SK-N-SH (cell line): Measurements from ENCODE around the gene ARHGEF4. TPM values are rescaled to one million over a fixed set of nuclear protein-coding genes. Genes with fewer than 3 reads are reported as not detected.

Experiments used
- CTCF ChIA-PET: fragments of 300-600, 350-600 bp; formaldehyde crosslinking; extraction: SDS; loops from one replicate; lab custom pipeline; 2021; lab: Yijun Ruan, JAX
- POLR2A ChIA-PET: fragments of 350-600 bp; sonication (Branson Sonifier 250); formaldehyde crosslinking; extraction: SDS; loops from one replicate; lab custom pipeline; 2020; ENCODE audit warnings: antibody characterized with exemption, inconsistent platforms; lab: Yijun Ruan, JAX
- DNase-seq: peaks from one replicate; pipeline ENCODE4 v3.0.0; 2012
- H2AFZ ChIP-seq: fragments of 200-600 bp; sonication (generic); 2 replicates; pipeline ENCODE4 v1.8.1; 2016; ENCODE audit warnings: antibody characterized with exemption, mild to moderate bottlenecking, low read depth
- H3F3A ChIP-seq: fragments of 200-600 bp; sonication (generic); replicated peaks from 2 replicates; pipeline ENCODE3; 2016; ENCODE audit warnings: antibody characterized with exemption, mild to moderate bottlenecking; ENCODE audit not compliant: insufficient read depth
- H3K27ac ChIP-seq, 2 experiments: fragments of 200-500 bp in 1 of 2; fragments of 200-600 bp in 1 of 2; sonication (Bioruptor generic) in 1 of 2; sonication (generic), shearing (Covaris generic) in 1 of 2; 2 replicates each; pipeline versions ENCODE4 v1.5.1 to v1.6.1; 2014 to 2016; ENCODE audit warnings: low read depth in 2 of 2, inconsistent platforms in 1 of 2, low read length in 1 of 2, mild to moderate bottlenecking in 1 of 2, mixed read lengths in 1 of 2
- H3K27me3 ChIP-seq: fragments of 200-600 bp; sonication (generic), shearing (Covaris generic); 2 replicates; pipeline ENCODE4 v1.6.1; 2016; ENCODE audit warnings: mixed run types; ENCODE audit not compliant: insufficient read depth
- H3K36me3 ChIP-seq, 2 experiments: fragments of 200-500 bp in 1 of 2; fragments of 200-600 bp in 1 of 2; sonication (Bioruptor generic) in 1 of 2; sonication (generic) in 1 of 2; replicated peaks in 1 of 2; 2 replicates each; pipeline versions ENCODE3 to v1.5.1; 2014 to 2016; ENCODE audit warnings: low read length in 1 of 2, mild to moderate bottlenecking in 1 of 2; ENCODE audit not compliant: insufficient read depth in 2 of 2, control insufficient read depth in 1 of 2
- H3K4me1 ChIP-seq, 2 experiments: fragments of 200-500 bp in 1 of 2; fragments of 200-600 bp in 1 of 2; sonication (Bioruptor generic) in 1 of 2; sonication (generic), shearing (Covaris generic) in 1 of 2; 2 replicates each; pipeline versions ENCODE4 v1.5.1 to v1.6.1; 2014 to 2016; ENCODE audit warnings: low read depth in 1 of 2, low read length in 1 of 2, mixed run types in 1 of 2; ENCODE audit not compliant: insufficient read depth in 2 of 2, control insufficient read depth in 1 of 2
- H3K4me2 ChIP-seq: fragments of 200-600 bp; sonication (generic), shearing (Covaris generic); 2 replicates; pipeline ENCODE4 v1.6.1; 2017; ENCODE audit warnings: mixed run types
- H3K4me3 ChIP-seq, 2 experiments: fragments of 200-500 bp in 1 of 2; fragments of 200-600 bp in 1 of 2; sonication (Bioruptor generic) in 1 of 2; sonication (generic), shearing (Covaris generic) in 1 of 2; 2 replicates each; pipeline versions ENCODE4 v1.5.1 to v1.8.1; 2014 to 2016; ENCODE audit warnings: low read depth in 2 of 2, inconsistent platforms in 1 of 2, low read length in 1 of 2, mild to moderate bottlenecking in 1 of 2, mixed read lengths in 1 of 2, moderate library complexity in 1 of 2
- H3K79me2 ChIP-seq: fragments of 200-600 bp; sonication (generic); 2 replicates; pipeline ENCODE4 v1.8.1; 2017; ENCODE audit warnings: mild to moderate bottlenecking; ENCODE audit not compliant: insufficient read depth
- H3K9ac ChIP-seq: fragments of 200-600 bp; sonication (generic); 2 replicates; pipeline ENCODE4 v1.6.1; 2017; ENCODE audit warnings: mixed run types
- H3K9me2 ChIP-seq: fragments of 200-600 bp; sonication (generic); 2 replicates; pipeline ENCODE4 v1.6.1; 2017; ENCODE audit warnings: mixed run types
- H3K9me3 ChIP-seq: fragments of 200-600 bp; sonication (generic); 2 replicates; pipeline ENCODE4 v1.6.1; 2017; ENCODE audit warnings: mixed run types, mild to moderate bottlenecking, moderate library complexity
- H4K20me1 ChIP-seq: fragments of 200-600 bp; sonication (generic); 2 replicates; pipeline ENCODE4 v1.6.1; 2017; ENCODE audit warnings: mild to moderate bottlenecking, mixed run types; ENCODE audit not compliant: insufficient read depth
- FOXM1 ChIP-seq: IDR thresholded peaks from 2 replicates; pipeline ENCODE4 v1.4.0; 2012; ENCODE audit warnings: low read depth, mild to moderate bottlenecking
- JUND ChIP-seq: IDR thresholded peaks from 2 replicates; pipeline ENCODE4 v1.4.0; 2012
- MXI1 ChIP-seq: IDR thresholded peaks from 2 replicates; pipeline ENCODE4 v1.6.1; 2012; ENCODE audit warnings: mild to moderate bottlenecking, low read depth, low read length, improper control_type of control experiment
- NRF1 ChIP-seq: IDR thresholded peaks from 2 replicates; pipeline ENCODE4 v1.6.1; 2012; ENCODE audit warnings: low read depth, mild to moderate bottlenecking, low read length
- POLR2AphosphoS5 ChIP-seq: IDR thresholded peaks from 2 replicates; pipeline ENCODE4 v1.6.1; 2012; ENCODE audit warnings: low read depth, low read length
- RCOR1 ChIP-seq: fragments of 150-350 bp; IDR thresholded peaks from 2 replicates; pipeline ENCODE4 v1.6.1; 2017; ENCODE audit warnings: antibody characterized with exemption, low read length
- RFX5 ChIP-seq: IDR thresholded peaks from 2 replicates; pipeline ENCODE4 v1.6.1; 2012; ENCODE audit warnings: mild to moderate bottlenecking, improper control_type of control experiment, low read length
- RXRA ChIP-seq: IDR thresholded peaks from 2 replicates; pipeline ENCODE4 v1.4.0; 2012; ENCODE audit warnings: low read depth, mild to moderate bottlenecking, borderline replicate concordance
- SMC3 ChIP-seq: IDR thresholded peaks from 2 replicates; pipeline ENCODE4 v1.6.1; 2012; ENCODE audit warnings: low read depth, low read length, improper control_type of control experiment
- TEAD4 ChIP-seq: IDR thresholded peaks from 2 replicates; pipeline ENCODE4 v1.4.0; 2012; ENCODE audit warnings: mild to moderate bottlenecking, borderline replicate concordance; ENCODE audit not compliant: insufficient read depth
- WGBS: methylation state at CpG from one replicate; pipeline ENCODE4 v1.1.6; 2017; ENCODE audit warnings: low lambda C conversion rate; 5-methylcytosine and 5-hydroxymethylcytosine counted together
- polyA plus RNA-seq, 3 experiments: library from polyadenylated mRNA; depleted of rRNA; stranded (reverse); fragments of >200 nt; gene quantifications; 2 replicates each; pipeline ENCODE4 v1.2.3, GENCODE V29; 2012
- TF ChIP-seq, protein P1 (sequence below): IDR thresholded peaks from 2 replicates; pipeline ENCODE4; 2012
- TF ChIP-seq, protein P2 (sequence below): fragments of 150-350 bp; IDR thresholded peaks from 2 replicates; pipeline ENCODE4 v1.6.1; 2017; ENCODE audit warnings: antibody characterized with exemption, low read length, low read depth, borderline replicate concordance
- TF ChIP-seq, protein P3 (sequence below): fragments of 150-350 bp; IDR thresholded peaks from 2 replicates; pipeline ENCODE4 v1.6.1; 2016; ENCODE audit warnings: mild to moderate bottlenecking, low read depth, low read length

The ARHGEF4 gene
- polyA plus RNA-seq, 1 of the 3 experiments (the other 2 are of a cell fraction), result 2.3 TPM

DNA sequence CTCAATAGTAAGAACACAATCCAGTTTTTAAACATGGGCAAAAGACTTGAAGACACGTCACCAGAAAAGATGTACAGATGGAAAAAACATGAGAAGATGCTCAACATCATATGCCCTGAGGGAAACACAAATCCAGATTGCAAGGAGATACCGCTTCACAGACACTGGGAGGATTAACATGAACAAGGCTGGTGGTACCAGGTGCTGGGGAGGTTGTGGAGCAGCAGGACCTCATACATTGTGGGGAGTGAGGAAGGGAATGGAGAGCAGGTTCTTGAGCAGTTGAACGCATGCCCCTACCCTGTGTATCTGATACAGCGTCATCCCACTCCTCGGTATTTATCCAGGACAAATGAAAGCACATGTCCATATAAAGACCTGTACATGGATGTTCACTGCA lies 72.1 kb downstream of the ARHGEF4 start:
- no peaks in the 10 kb centered on the region; a peak in 1 of 4 replicates for H3K4me1 ChIP-seq
- H3K9me2 ChIP-seq, result no peaks in the 10 kb centered on the region
- H3K9me3 ChIP-seq, result no peaks in the 10 kb centered on the region
- no peaks in the 10 kb centered on the region; the same call in 1 of the 2 replicates for H3K27me3 ChIP-seq
- DNase-seq, result no peak
- TF ChIP-seq, protein P1, sequence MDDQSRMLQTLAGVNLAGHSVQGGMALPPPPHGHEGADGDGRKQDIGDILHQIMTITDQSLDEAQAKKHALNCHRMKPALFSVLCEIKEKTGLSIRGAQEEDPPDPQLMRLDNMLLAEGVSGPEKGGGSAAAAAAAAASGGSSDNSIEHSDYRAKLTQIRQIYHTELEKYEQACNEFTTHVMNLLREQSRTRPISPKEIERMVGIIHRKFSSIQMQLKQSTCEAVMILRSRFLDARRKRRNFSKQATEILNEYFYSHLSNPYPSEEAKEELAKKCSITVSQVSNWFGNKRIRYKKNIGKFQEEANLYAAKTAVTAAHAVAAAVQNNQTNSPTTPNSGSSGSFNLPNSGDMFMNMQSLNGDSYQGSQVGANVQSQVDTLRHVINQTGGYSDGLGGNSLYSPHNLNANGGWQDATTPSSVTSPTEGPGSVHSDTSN, result no peak
- TF ChIP-seq FOXM1 (no peak), SMC3 (no peak), RXRA (no peak), RFX5 (no peak), TEAD4 (no peak), RCOR1 (no peak), POLR2AphosphoS5 (no peak), MXI1 (no peak), NRF1 (no peak)
- TF ChIP-seq, protein P2, sequence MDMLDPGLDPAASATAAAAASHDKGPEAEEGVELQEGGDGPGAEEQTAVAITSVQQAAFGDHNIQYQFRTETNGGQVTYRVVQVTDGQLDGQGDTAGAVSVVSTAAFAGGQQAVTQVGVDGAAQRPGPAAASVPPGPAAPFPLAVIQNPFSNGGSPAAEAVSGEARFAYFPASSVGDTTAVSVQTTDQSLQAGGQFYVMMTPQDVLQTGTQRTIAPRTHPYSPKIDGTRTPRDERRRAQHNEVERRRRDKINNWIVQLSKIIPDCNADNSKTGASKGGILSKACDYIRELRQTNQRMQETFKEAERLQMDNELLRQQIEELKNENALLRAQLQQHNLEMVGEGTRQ, result no peak
- H2AFZ ChIP-seq, result no peak overlapping the region
- no peak overlapping the region for H3K9ac ChIP-seq
- H3K36me3 ChIP-seq, result no peaks in the 10 kb centered on the region
- no peak overlapping the region for H3K27ac ChIP-seq
- POLR2A ChIA-PET, result no interaction called here
- no peak overlapping the region for H3K4me3 ChIP-seq
- H3F3A ChIP-seq, result no peaks in the 10 kb centered on the region
- 61% methylated on average over 5 of the region's 5 CpGs for WGBS
- no peaks in the 10 kb centered on the region for H4K20me1 ChIP-seq
- no peak overlapping the region for H3K4me2 ChIP-seq
- no peaks in the 10 kb centered on the region for H3K79me2 ChIP-seq
- CTCF ChIA-PET, result interaction anchor here (0.7 to 1.0 kb wide), 2 partner anchors 110 to 111 kb away, joined by 3 read pairs; no protein-coding TSS in a partner anchor

DNA sequence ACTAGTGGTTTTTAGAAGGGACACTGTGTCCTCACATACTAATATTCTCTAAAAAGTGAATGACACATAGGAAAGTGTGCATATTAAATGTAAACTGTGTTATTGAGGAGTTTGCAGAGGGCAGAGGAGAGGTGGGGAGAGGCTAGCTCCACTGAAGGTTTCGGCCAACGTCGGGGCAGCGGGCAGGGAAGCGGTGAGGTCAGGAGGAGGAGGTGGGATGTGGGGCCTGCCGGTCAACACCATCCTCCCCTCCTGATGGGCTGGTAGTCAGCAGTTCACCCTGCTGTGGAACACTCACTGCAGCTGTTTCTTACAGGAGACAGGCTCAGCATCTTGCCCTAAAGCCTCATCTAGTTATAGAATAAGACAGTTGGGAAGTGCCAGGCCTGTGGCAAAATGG lies 74.2 kb downstream of the ARHGEF4 start:
- Histone ChIP-seq H3K4me2 (no peak overlapping the region), H3K27ac (no peak overlapping the region), H3K4me3 (no peak overlapping the region), H3K27me3 (no peaks in the 10 kb centered on the region; the same call in 1 of the 2 replicates), H2AFZ (no peak overlapping the region), H3K4me1 (no peaks in the 10 kb centered on the region; a peak in 1 of 4 replicates), H4K20me1 (no peaks in the 10 kb centered on the region), H3K9me2 (no peaks in the 10 kb centered on the region), H3K36me3 (no peaks in the 10 kb centered on the region), H3K9me3 (no peaks in the 10 kb centered on the region), H3F3A (no peaks in the 10 kb centered on the region), H3K9ac (no peak overlapping the region), H3K79me2 (no peaks in the 10 kb centered on the region)
- ChIA-PET POLR2A (no interaction called here), CTCF (interaction anchor here (0.9 to 3.3 kb wide), 2 partner anchors 10 to 112 kb away, joined by 3 to 14 read pairs; no protein-coding TSS in a partner anchor)
- no peak for DNase-seq
- TF ChIP-seq POLR2AphosphoS5 (no peak), JUND (no peak), RXRA (no peak)
- TF ChIP-seq, protein P2, result no peak
- TF ChIP-seq, protein P3, sequence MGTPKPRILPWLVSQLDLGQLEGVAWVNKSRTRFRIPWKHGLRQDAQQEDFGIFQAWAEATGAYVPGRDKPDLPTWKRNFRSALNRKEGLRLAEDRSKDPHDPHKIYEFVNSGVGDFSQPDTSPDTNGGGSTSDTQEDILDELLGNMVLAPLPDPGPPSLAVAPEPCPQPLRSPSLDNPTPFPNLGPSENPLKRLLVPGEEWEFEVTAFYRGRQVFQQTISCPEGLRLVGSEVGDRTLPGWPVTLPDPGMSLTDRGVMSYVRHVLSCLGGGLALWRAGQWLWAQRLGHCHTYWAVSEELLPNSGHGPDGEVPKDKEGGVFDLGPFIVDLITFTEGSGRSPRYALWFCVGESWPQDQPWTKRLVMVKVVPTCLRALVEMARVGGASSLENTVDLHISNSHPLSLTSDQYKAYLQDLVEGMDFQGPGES, result no peak
- 54% methylated on average over 6 of the region's 6 CpGs for WGBS
